SK-N-DZ (cell line): ENCODE data around the gene ACYP1.
"Not testable (repeated sequence)": the region's sequence is repeated elsewhere in the genome, so short reads cannot be mapped to it uniquely, and the experiment has no call there.

ENCODE experiments used
- DNase-seq: peaks from one replicate; pipeline ENCODE4 v3.0.0-alpha.2; 2015; ENCODE audit warnings: low spot score

The ACYP1 gene

GRCh38 chr14:75068294-75069120, 4.7 kb upstream of the ACYP1 start:
- no peak for DNase-seq

DNA sequence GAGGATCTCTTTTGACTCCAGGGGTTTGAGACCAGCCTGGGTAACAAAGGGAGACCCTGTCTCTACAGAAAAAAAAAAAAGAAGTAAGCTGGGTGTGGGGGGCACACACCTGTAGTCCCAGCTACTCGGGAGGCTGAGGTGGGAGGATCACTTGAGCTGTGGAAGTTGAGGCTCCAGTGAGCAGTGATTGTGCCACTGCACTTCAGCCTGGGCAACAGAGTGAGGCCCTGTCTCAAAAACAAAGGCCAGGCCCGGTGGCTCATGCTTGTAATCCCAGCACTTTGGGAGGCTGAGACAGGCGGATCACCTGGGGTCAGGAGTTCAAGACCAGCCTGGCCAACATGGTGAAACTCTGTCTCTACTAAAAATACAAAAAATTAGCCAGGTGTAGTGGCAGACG, 3.9 kb upstream of the ACYP1 start:
- not testable (repeated sequence) for DNase-seq

GRCh38 chr14:75067212-75067611, 3.4 kb upstream of the ACYP1 start:
- no peak for DNase-seq

- DNase-seq = no peak
Measured at GRCh38 chr14:75066691-75067090, 2.9 kb upstream of the ACYP1 start.

DNA sequence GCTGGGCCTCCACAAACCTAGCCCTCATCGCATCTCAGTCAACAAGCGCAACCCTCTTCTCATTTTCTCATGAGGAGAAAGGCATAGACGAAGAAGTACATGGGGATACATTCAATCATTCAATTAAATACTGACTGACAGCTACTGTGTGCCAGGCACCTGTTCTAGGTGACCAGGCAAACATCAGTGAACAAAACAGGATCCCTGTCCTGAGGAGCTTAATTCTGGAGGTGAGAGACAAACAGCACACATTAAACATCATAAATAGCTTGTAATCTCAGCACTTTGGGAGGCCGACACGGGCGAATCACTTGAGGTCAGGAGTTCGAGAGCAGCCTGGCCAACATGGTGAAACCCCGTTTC, 362 bp upstream of the ACYP1 start:
- no peak for DNase-seq

GRCh38 chr14:75063013-75063412, 811 bp downstream of the ACYP1 start:
- no peak for DNase-seq

- no peak for DNase-seq
Measured at GRCh38 chr14:75060420-75060819, 3.4 kb downstream of the ACYP1 start.

- DNase-seq = no peak
Measured at GRCh38 chr14:75059642-75060041, 4.2 kb downstream of the ACYP1 start.

- no peak for DNase-seq
Measured at GRCh38 chr14:75054421-75054820, 9.4 kb downstream of the ACYP1 start.

DNA sequence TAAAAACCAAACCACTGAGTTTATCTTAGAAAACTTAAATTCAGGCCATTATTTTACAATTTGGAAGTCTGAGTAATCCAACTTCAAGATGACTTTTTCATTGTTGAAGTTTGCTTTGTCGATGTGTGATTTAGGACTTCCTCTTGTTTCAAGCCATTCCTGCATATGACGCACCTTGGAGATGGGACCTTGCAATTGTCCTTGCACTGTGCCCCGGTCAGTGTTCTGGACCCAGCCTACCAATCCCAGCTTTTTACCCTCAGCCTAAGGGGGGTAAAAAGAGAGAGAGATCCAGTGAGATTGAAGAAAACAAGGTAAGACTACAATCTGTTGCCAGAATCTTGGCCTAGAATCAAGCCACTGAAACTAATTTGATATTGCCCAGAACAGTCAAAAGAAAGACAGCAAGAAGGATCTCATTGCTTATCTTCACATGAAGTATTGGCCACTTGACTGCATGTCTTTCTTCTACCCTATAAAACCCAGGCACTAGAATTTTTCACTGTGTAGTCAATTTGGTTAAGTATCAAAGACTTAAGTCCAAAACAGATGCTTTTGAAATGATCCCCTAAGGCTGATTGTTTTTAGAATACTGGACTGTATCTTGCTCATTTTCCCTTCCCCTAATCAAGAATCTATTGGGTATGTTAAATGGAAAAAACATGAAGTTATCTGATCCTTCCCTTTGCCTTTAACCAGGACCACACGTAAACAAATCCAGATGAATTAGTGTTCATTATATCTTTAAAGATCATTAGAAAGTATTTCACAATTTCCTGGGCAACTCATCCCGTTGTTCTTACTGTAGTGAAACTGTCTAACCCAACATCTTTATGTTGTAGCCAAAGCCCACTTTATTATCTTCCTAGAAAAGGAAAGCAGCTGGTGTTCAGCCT, 10.2 kb downstream of the ACYP1 start:
- peak; percentile 39 for DNase-seq

- no peak for DNase-seq
Measured at GRCh38 chr14:75051556-75051899, 12.3 kb downstream of the ACYP1 start.

GRCh38 chr14:75050852-75051555, 12.8 kb downstream of the ACYP1 start, which contains the start of gene MLH3:
MLH3 (minus strand) TSS chr14:75051467; CDS start chr14:75049655, 1,812 bp downstream.
- DNase-seq = no peak

- DNase-seq = no peak
Measured at GRCh38 chr14:75049731-75050201, 14.1 kb downstream of the ACYP1 start.

DNA sequence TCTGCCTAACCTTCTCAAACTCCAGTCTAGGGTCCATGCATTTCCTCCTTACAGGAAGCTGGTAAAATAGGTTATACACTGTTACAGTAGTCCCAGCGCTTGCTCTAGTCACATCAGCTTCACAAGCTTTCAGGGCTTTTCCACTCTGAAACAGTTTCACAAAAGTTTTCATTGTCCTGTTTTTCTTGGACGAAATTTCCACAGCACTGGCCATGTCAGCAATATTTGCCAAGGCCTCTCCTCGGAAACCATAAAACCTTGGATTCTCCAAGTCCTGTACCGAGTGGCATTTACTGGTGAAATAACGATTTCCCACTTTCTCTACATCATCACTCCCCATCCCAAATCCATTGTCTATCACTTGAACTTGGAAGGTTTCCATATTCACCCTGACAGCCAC, 14.7 kb downstream of the ACYP1 start:
- DNase-seq = no peak

DNA sequence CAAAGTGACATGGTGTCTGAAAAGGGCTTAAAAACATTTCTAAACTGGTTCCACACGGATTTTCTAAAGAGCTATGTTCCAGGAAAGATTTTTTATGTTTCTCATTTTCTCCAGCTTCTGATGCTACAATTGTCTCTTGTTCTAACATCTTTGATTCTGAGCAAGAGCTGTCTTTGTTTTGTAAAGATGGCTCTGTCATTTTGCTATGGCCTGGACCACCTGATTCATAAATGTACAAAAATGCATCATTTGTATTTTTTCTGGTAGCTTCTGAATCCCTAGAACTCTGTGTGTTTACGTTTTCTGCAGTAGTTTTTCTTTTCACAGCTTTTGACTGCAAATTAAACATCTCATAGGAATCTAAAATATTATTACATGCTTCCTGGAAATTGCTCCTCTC, 15.7 kb downstream of the ACYP1 start:
- no peak for DNase-seq

- DNase-seq = no peak
Measured at GRCh38 chr14:75047506-75047905, 16.3 kb downstream of the ACYP1 start.

GRCh38 chr14:75046899-75047298, 16.9 kb downstream of the ACYP1 start:
- DNase-seq = no peak

GRCh38 chr14:75046275-75046674, 17.5 kb downstream of the ACYP1 start:
- DNase-seq = no peak

GRCh38 chr14:75044752-75045151, 19.1 kb downstream of the ACYP1 start:
- DNase-seq = no peak

- DNase-seq = no peak
Measured at GRCh38 chr14:75044322-75044721, 19.5 kb downstream of the ACYP1 start.

DNA sequence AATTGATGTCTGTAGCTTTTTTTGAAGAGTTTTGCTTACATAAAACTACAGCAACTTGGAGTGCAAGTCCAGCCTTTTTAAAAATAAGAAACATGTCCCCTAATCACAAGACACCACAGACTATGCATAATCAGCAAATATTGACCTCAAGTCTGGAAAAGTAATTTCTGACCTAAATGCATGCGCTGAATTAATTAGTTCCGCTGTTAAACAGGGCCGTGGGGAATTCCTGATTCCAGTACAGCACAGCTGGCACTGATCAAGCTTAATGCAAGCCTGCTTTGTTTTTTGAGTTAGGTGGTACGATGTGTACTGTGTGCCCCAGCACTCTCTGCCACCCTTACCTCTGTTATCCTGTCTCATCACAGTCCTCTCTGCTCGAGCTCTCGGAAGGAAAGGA, 21.8 kb downstream of the ACYP1 start:
- peak; percentile 13 for DNase-seq

DNA sequence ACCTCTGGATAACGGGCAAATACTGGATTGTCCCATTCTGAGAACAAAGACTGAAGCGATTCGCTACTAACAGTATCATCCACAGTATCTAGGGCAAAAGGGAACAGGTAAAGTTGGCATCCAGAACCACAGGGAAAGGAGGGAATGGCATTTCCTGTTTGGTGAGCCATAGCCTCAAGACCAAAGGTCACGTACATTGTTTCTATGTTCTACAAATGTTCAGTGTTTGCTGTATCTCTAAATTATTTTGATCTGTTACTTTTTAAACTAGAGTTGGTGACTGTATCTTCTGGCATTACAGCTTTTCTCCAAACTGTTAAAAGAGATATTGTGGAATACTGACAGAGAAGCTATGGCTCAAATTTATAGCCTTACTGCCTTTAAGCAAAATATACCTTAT, 22.2 kb downstream of the ACYP1 start:
- no peak for DNase-seq
